GM20431 (cell line): ENCODE results near the gene C1R.
"Not testable (repeated sequence)": the region's sequence is repeated elsewhere in the genome, so short reads cannot be mapped to it uniquely, and the experiment has no call there.

ENCODE experiments used
- in situ Hi-C: fragments of 300-500 bp; cut with MseI, MboI; formaldehyde crosslinking; loops from one replicate; pipeline ENCODE4 v1.15.0; 2020; ENCODE audit warnings: low sequenced_read_pairs; ENCODE audit not compliant: unreplicated experiment

The C1R gene

GRCh38 chr12:7121324-7121723, 29.1 kb upstream of the C1R start:
- in situ Hi-C loops = no loop called here

- in situ Hi-C loops = no loop called here
Observed at GRCh38 chr12:7120166-7120565, 27.9 kb upstream of the C1R start.

DNA sequence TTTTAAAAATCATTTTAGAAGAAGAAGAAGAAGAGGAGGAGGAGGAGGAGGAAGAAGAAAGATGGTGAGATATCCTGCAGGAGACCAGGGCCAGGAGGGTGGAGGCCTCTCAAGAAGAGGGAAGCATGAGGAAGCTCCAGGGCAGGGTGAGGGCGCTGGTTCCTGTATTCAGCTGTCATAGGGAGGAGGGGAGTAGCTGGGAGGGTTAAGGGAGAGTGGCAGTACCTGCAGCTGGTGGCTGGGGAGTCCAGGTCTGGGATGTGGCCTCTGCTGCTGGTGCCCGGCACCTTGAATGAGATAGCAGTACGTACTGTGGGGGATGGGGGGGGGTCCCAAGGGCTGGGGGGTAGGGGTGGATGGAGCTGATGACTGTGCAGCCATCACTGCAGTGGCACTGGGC, 26.6 kb upstream of the C1R start:
- in situ Hi-C loops = no loop called here

GRCh38 chr12:7117670-7118069, 25.4 kb upstream of the C1R start:
- in situ Hi-C loops = no loop called here

- in situ Hi-C loops = no loop called here
Observed at GRCh38 chr12:7116916-7117315, 24.7 kb upstream of the C1R start.

DNA sequence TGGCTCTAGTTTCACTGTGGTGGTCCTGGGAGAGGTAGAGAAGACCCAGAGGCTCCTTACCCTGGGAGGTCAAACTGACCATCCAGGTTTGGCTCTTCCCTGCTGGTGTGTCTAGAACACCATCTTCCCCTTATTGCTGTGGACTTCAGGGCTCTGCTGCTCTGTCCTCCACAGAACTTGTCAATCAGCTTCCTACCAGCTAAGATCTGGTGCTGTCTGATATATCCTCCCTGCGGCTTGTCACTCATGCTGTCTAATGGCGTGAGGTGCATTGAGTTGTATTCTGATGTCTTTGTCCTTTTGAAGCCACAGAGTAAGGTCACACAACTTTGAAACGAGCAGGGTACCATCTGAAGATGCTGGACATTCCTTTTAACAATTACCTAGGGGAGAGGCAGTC, 24.0 kb upstream of the C1R start:
- in situ Hi-C loops = no loop called here

GRCh38 chr12:7114851-7115250, 22.6 kb upstream of the C1R start:
- in situ Hi-C loops = no loop called here

- in situ Hi-C loops = no loop called here
Observed at GRCh38 chr12:7114008-7114407, 21.8 kb upstream of the C1R start.

DNA sequence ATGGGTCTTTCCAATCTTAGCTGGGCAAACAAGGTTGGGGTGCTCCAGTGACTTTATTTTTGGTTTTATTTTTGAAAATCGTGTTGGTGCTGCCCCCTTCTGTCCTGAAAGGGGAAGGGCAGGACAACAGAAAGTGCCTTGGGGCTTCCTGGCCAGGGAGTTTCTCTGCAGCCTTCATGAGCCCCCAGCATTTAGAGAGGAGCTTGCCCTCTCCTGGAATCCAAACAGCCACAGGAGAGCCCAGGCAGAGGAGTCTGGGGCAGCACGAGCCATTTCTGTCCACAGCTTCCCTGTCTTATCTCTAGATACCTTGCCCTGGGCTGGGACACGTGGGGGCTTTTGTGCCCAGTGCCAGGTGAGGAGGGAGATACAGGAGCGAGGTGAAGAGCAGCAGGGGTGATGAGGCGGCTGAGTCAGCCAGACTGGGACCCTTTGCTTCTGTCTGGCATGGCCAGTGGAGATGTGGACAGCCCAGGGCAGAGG, 21.2 kb upstream of the C1R start:
- in situ Hi-C loops = no loop called here

GRCh38 chr12:7112041-7112440, 19.8 kb upstream of the C1R start:
- in situ Hi-C loops = no loop called here

- in situ Hi-C loops = no loop called here
Observed at GRCh38 chr12:7110661-7111060, 18.4 kb upstream of the C1R start.

- in situ Hi-C loops = no loop called here
Observed at GRCh38 chr12:7109572-7109920, 17.3 kb upstream of the C1R start.

GRCh38 chr12:7108796-7109571, 16.7 kb upstream of the C1R start, which contains the start of gene C1RL:
Gene C1RL, minus strand, starts transcription at chr12:7109214. Its CDS starts 34 bp downstream, at chr12:7109180.
- in situ Hi-C loops = no loop called here

DNA sequence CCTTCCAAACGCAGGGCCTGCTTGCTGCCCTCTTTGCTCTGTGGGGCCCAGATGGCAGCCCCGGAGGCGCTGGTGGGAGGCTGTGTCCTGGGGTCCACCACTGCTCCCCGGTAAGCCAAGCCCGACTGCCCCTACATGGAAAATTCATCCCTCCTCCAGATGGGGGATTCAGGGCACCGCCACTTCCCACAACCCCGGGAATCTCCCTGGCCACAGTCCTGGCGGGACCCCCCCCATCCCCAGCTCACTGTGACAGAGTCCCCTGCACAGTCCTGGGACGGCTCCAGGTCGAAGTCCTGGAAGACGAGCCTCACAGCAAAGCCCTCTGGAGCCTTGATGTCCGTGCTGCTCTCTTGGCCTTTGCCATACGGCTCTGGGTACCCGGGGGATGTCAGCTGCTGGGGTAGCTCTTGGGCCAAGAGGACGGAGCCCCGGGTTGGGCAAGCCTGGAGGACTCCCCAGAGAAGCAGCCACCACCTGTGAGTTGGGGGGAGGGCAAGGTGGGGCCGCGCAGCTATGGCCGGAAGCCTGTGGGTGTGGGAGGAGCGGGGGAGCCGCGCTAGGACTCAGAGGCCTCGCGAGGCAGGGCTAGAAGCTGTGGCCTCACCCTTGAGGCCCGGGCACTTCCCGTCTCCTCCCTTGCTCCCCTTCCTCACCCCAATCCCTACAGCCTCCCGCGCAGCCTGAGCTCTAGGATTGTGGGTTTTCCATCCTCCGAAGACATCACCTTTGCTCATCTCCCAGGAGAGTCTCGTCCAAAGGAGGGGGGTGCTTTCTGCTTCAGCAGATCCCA, 16.0 kb upstream of the C1R start:
- in situ Hi-C loops = no loop called here

GRCh38 chr12:7107636-7108002, 15.4 kb upstream of the C1R start:
- in situ Hi-C loops = no loop called here

DNA sequence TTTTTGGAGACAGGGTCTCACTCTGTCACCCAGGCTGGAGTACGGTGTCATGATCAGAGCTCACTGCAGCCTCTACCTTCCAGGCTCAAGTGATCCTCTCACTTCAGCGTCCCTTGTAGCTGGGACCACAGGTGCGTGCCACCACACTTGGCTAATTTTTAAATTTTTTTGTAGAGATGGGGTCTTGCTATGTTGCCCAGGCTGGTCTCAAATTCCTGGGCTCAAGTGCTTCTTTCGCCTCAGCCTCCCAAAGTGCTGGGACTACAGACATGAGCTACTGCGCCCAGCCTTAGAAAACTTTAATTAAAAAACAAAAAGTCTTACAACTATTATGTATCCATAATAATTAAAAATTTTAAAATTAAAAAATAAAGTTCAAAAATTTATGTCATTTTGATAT, 14.9 kb upstream of the C1R start:
- in situ Hi-C loops = not testable (repeated sequence)

- in situ Hi-C loops = no loop called here
Observed at GRCh38 chr12:7106082-7106481, 13.8 kb upstream of the C1R start.

- in situ Hi-C loops = no loop called here
Observed at GRCh38 chr12:7103837-7104584, 11.8 kb upstream of the C1R start.

- in situ Hi-C loops = no loop called here
Observed at GRCh38 chr12:7102582-7102981, 10.3 kb upstream of the C1R start.

GRCh38 chr12:7101694-7102131, 9.5 kb upstream of the C1R start:
- in situ Hi-C loops = no loop called here
